OCI-LY7 (cell line): ENCODE measurements around the gene KRT83.

ENCODE experiments used
- EZH2phosphoT487 ChIP-seq: fragments of 200-600 bp; sonication (generic); IDR thresholded peaks from 2 replicates; pipeline ENCODE4 v1.6.1; 2018; ENCODE audit warnings: low read depth, borderline replicate concordance, mild to moderate bottlenecking, mixed run types, antibody characterized with exemption, low read length, moderate library complexity, mixed read lengths
- TF ChIP-seq, protein P1 (sequence below): fragments of 200-600 bp; sonication (generic); conservative IDR thresholded peaks from 2 replicates; pipeline ENCODE4 v1.5.1; 2014; ENCODE audit warnings: mild to moderate bottlenecking, antibody characterized with exemption, low read length, moderate library complexity, mixed read lengths

GRCh38 chr12:52268212-52268611 lies 53.0 kb downstream of the KRT83 start:
- TF ChIP-seq, protein P1, sequence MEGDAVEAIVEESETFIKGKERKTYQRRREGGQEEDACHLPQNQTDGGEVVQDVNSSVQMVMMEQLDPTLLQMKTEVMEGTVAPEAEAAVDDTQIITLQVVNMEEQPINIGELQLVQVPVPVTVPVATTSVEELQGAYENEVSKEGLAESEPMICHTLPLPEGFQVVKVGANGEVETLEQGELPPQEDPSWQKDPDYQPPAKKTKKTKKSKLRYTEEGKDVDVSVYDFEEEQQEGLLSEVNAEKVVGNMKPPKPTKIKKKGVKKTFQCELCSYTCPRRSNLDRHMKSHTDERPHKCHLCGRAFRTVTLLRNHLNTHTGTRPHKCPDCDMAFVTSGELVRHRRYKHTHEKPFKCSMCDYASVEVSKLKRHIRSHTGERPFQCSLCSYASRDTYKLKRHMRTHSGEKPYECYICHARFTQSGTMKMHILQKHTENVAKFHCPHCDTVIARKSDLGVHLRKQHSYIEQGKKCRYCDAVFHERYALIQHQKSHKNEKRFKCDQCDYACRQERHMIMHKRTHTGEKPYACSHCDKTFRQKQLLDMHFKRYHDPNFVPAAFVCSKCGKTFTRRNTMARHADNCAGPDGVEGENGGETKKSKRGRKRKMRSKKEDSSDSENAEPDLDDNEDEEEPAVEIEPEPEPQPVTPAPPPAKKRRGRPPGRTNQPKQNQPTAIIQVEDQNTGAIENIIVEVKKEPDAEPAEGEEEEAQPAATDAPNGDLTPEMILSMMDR: no peak
- TF ChIP-seq EZH2phosphoT487: no peak
